OCI-LY7 (cell line): ENCODE results near the gene ASAP3.

Experiments used
- EZH2phosphoT487 ChIP-seq: fragments of 200-600 bp; sonication (generic); IDR thresholded peaks from 2 replicates; pipeline ENCODE4 v1.6.1; 2018; ENCODE audit warnings: low read depth, borderline replicate concordance, mild to moderate bottlenecking, mixed run types, antibody characterized with exemption, low read length, moderate library complexity, mixed read lengths
- TF ChIP-seq, protein P1 (sequence below): fragments of 200-600 bp; sonication (generic); conservative IDR thresholded peaks from 2 replicates; pipeline ENCODE4 v1.5.1; 2014; ENCODE audit warnings: mild to moderate bottlenecking, antibody characterized with exemption, low read length, moderate library complexity, mixed read lengths

DNA sequence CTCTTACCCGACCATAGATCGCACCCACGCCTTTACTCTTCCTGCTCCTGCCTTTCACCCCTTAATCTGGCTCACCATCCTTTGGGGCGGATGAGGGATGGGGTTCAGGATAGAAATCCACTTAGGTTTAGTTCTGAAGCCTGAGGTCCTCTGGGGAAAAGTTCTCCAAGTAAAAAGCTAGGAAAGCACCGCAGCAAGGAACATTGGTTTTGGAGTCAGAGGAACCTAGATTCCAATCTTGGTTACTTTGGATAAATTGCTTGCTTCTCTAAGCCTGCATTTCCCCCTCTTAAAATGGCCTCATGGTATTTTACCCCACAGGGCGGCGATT, 988 bp upstream of the ASAP3 start:
- TF ChIP-seq, protein P1, sequence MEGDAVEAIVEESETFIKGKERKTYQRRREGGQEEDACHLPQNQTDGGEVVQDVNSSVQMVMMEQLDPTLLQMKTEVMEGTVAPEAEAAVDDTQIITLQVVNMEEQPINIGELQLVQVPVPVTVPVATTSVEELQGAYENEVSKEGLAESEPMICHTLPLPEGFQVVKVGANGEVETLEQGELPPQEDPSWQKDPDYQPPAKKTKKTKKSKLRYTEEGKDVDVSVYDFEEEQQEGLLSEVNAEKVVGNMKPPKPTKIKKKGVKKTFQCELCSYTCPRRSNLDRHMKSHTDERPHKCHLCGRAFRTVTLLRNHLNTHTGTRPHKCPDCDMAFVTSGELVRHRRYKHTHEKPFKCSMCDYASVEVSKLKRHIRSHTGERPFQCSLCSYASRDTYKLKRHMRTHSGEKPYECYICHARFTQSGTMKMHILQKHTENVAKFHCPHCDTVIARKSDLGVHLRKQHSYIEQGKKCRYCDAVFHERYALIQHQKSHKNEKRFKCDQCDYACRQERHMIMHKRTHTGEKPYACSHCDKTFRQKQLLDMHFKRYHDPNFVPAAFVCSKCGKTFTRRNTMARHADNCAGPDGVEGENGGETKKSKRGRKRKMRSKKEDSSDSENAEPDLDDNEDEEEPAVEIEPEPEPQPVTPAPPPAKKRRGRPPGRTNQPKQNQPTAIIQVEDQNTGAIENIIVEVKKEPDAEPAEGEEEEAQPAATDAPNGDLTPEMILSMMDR: no peak
- TF ChIP-seq EZH2phosphoT487: no peak
